GM13976 (cell line): ENCODE measurements around the gene STK33.
A peak's percentile ranks its signal among the peaks of the same experiment; 100 is the strongest.

Experiments
- DNase-seq: peaks from one replicate; pipeline ENCODE4 v3.0.0; 2012; ENCODE audit warnings: low spot score
- in situ Hi-C: fragments of 300-500 bp; cut with MboI; formaldehyde crosslinking; loops from one replicate; pipeline ENCODE4 v1.12.0; 2022; ENCODE audit warnings: low sequenced_read_pairs, mixed read lengths, inconsistent platforms; ENCODE audit not compliant: unreplicated experiment
- TF ChIP-seq, protein P1 (sequence below): IDR thresholded peaks from 2 replicates; pipeline ENCODE4 v1.5.1; 2012; ENCODE audit warnings: borderline replicate concordance, mild to moderate bottlenecking; ENCODE audit not compliant: insufficient read depth; ENCODE audit errors: extremely low read depth, missing control alignments, control extremely low read depth

STK33 gene

DNA sequence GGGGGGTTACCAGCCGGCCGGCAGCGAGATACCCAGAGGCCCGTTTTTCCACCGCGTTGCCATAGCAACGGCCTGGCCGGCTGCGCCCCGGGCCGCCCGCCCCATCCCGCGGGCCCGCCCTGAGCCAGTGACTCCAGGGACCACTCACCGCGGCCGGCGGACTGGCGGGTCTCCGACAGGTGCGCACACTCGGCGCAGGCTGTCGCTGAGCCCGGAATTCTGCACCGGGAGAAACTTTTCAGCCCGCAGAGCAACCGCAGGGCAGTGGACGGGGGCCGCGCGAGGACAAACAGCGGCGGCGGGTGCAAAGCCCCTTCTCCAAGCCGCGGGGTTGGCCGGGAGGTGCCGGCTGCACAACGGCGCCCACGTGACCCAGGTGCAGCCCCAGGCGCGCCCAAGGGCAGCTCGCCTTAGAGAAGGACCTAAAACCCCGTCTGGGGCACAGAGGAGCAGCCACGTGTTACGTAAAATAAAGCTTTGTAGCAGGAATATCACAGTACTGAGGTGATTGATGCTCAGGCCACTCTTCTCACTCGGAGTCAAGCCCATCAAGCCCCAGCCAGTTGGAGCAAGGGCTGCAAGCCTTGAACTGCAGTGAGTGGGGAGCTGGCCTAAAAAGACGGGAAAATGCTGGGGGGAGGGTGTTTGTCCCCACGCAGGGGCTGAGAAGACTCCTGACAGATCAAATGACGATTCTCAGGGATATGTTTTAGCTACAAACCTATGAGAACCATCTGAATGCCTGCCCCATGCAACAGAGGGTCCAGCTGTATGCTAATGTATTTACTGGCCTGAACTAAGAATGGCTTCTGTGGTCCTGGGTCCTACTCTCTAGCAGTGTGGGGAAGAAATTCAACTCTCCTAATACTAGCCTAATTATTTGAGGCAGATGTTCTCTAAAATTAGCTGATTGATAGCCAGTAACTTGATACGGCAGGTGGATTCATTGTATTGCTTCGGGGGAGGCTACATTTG is at the start of gene STK33:
Gene STK33 (minus strand): TSS at position 294 of the 975 bp plus-strand sequence. CDS start 119,323 bp downstream, outside the sequence.
- in situ Hi-C loops, result no loop called here
- DNase-seq, result peak; percentile 87
- TF ChIP-seq, protein P1, sequence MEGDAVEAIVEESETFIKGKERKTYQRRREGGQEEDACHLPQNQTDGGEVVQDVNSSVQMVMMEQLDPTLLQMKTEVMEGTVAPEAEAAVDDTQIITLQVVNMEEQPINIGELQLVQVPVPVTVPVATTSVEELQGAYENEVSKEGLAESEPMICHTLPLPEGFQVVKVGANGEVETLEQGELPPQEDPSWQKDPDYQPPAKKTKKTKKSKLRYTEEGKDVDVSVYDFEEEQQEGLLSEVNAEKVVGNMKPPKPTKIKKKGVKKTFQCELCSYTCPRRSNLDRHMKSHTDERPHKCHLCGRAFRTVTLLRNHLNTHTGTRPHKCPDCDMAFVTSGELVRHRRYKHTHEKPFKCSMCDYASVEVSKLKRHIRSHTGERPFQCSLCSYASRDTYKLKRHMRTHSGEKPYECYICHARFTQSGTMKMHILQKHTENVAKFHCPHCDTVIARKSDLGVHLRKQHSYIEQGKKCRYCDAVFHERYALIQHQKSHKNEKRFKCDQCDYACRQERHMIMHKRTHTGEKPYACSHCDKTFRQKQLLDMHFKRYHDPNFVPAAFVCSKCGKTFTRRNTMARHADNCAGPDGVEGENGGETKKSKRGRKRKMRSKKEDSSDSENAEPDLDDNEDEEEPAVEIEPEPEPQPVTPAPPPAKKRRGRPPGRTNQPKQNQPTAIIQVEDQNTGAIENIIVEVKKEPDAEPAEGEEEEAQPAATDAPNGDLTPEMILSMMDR, result no peak

DNA sequence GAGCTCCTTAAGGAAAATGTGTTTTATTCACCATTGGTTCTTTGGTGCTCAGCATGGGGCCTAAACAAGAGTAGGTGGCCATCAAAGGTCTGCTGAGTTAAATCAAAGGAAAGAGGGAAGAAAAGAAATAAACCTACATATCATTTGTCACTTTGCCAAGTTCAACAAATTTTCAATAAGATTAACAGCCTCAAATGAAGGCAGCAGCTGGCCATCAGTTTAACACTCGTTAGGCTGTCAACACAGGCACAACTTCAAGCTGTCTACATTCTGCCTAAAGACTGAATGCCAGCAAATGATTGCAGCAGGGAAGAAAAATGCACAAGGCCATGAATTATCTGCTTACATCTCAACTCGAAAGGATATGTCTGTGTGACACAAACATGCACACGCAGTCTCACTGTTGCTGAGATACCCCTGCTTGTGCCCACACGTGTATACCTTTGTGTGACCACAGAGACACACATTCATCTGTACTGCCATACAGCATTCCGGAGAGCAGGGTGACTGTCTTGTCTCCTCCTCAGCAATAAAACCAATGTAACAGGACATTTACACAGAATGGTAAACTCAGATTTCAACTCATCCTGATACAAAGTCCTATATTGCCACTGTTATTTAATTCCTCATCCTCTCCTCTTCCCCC is 48.3 kb upstream of the STK33 start:
- in situ Hi-C loops, result no loop called here
- DNase-seq, result no peak
- TF ChIP-seq, protein P1, result no peak

DNA sequence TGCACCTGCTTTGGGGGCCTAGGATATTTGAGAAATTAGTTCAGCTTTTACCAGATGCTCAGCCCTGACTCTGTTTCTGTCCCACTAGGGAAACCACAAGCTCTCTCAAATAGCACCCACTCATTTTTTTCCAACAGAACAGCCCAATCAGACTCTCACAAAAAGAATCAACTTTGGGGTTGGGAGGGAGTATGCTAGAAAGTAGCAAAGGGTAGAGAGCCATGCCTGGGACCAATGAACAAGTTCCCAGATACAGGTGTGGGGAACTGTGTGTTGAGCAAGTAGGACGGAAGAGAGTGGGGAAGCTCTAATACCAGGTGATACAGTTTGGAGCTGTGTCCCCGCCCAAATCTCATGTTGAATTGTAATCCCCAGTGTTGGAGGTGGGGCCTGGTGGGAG is 47.3 kb upstream of the STK33 start:
- TF ChIP-seq, protein P1, result no peak
- in situ Hi-C loops, result no loop called here
- peak; percentile 24 for DNase-seq

DNA sequence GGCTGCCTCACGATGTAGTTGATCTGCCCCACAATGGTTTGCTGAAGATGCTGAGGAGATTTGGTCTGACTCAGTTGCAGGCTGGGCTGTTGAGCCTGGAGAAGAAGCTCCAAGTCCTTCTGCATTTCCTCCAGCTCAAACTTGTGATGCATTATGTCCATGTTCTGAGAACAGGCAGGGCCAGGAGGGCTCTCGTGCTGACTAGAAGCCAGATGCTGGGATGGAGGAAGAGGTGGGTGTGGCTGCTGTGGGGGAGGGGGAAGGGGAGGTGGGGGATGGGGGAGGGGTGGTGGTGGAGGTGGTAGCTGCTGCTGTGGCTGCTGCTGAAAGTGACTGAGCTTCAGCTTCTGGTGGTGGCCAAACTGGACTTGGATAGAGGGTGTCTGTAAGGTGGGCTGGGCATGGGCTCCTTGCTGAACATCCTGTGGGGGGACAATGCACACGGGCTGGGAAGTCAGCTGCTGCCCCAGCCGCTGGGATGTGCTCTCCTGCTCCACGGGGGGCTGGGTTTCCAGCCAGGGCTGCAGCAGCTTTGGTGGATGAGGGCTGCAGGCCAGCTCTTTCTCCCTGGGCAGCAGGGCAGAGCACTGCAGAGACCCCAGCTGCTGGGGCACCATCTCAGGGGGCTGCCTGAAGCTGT is 46.4 kb upstream of the STK33 start:
- DNase-seq, result no peak
- TF ChIP-seq, protein P1, result no peak
- in situ Hi-C loops, result no loop called here

DNA sequence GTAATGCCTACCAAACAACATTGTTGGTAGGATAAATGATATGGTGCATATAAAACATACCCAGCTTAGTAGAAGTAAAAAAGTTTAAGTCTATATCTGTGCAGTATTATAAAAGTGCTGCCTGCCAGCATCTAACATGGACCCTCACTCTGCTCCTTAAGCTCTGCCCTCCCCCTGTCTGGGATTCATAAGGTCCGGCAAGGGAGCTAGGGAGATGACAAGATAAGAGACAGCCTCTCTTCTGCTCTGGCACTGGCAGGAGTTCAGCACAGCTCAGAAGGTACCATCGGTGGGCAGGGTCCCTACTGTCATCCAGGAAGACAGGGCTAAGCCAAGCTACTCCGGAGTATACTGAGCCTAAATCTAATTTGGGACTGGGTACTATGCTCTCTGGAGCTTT is 45.6 kb upstream of the STK33 start:
- TF ChIP-seq, protein P1, result no peak

DNA sequence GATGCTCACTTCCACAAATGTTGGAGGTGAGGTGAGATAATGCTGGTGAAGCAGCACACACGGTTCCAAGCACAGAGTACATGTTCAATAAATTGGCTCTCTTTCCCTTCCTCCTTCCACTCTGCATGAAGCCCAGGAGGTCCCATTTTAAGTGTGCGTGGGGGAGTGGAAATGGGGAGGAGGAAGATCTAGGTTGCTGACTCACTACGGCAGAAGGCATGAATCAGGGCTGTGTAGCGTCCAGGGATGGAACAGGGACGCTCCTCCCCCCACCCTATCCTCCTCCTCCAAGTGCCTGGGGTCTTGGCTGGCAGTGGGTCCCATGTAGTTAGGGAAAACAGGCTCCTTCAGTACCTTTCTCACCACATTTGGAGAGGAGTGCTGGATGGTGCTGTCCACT is 44.3 kb upstream of the STK33 start:
- in situ Hi-C loops, result no loop called here
- DNase-seq, result no peak
- TF ChIP-seq, protein P1, result no peak

More for the DNA sequence above, 45.6 kb upstream of the STK33 start:
- no peak for DNase-seq
- in situ Hi-C loops, result no loop called here
